OCI-LY1 (cell line): ENCODE results near the gene CHRD.

Experiments used
- H2AFZ ChIP-seq: fragments of 200-600 bp; sonication (generic), shearing (Covaris generic); 2 replicates; pipeline ENCODE4 v1.6.0; 2014; ENCODE audit warnings: antibody characterized with exemption, mild to moderate bottlenecking, low read length
- H3F3A ChIP-seq: fragments of 200-600 bp; sonication (generic), shearing (Covaris generic); 2 replicates; pipeline ENCODE4 v1.6.0; 2014; ENCODE audit warnings: mild to moderate bottlenecking, antibody characterized with exemption, low read length, moderate library complexity; ENCODE audit not compliant: insufficient read depth
- H3K27ac ChIP-seq: fragments of 200-600 bp; sonication (generic); 2 replicates; pipeline ENCODE4 v1.5.1; 2014; ENCODE audit warnings: low read length, mixed run types, mild to moderate bottlenecking, low read depth; ENCODE audit not compliant: poor library complexity, severe bottlenecking
- H3K27me3 ChIP-seq: fragments of 200-600 bp; sonication (generic); 2 replicates; pipeline ENCODE4 v1.6.0; 2014; ENCODE audit warnings: antibody characterized with exemption, mild to moderate bottlenecking, low read length, moderate library complexity; ENCODE audit not compliant: insufficient read depth
- H3K36me3 ChIP-seq: fragments of 200-600 bp; sonication (generic); 2 replicates; pipeline ENCODE4 v1.6.1; 2014; ENCODE audit warnings: mild to moderate bottlenecking, antibody characterized with exemption, low read length, moderate library complexity, mixed read lengths; ENCODE audit not compliant: insufficient read depth
- H3K4me1 ChIP-seq: fragments of 200-600 bp; sonication (generic); 2 replicates; pipeline ENCODE4 v1.5.1; 2014; ENCODE audit warnings: mild to moderate bottlenecking, low read length, moderate library complexity; ENCODE audit not compliant: insufficient read depth, severe bottlenecking
- H3K4me2 ChIP-seq: fragments of 200-600 bp; sonication (generic), shearing (Covaris generic); 2 replicates; pipeline ENCODE4 v1.6.1; 2014; ENCODE audit warnings: low read length
- H3K4me3 ChIP-seq: fragments of 200-600 bp; sonication (generic); 2 replicates; pipeline ENCODE4 v1.5.1; 2014; ENCODE audit warnings: low read length, low read depth, mild to moderate bottlenecking, mixed read lengths; ENCODE audit not compliant: poor library complexity, severe bottlenecking
- H3K79me2 ChIP-seq: fragments of 200-600 bp; shearing (Covaris generic); 2 replicates; pipeline ENCODE4 v1.6.1; 2016; ENCODE audit warnings: mixed run types, low read length, mixed read lengths; ENCODE audit not compliant: insufficient read depth
- H3K9ac ChIP-seq: fragments of 200-600 bp; sonication (generic), shearing (Covaris generic); 2 replicates; pipeline ENCODE4 v1.6.1; 2014; ENCODE audit warnings: mild to moderate bottlenecking, low read length, mixed read lengths
- H3K9me2 ChIP-seq: fragments of 200-600 bp; sonication (generic), shearing (Covaris generic); 2 replicates; pipeline ENCODE4 v1.6.1; 2014; ENCODE audit warnings: low read depth, mild to moderate bottlenecking, low read length, mixed read lengths
- H3K9me3 ChIP-seq: fragments of 200-600 bp; shearing (Covaris generic); 2 replicates; pipeline ENCODE4 v1.6.1; 2014; ENCODE audit warnings: low read length, mixed read lengths
- H4K20me1 ChIP-seq: fragments of 200-600 bp; sonication (generic), shearing (Covaris generic); 2 replicates; pipeline ENCODE4 v1.6.0; 2016; ENCODE audit warnings: mild to moderate bottlenecking, low read length; ENCODE audit not compliant: insufficient read depth
- EZH2 ChIP-seq: fragments of 200-600 bp; sonication (generic), shearing (Covaris generic); IDR thresholded peaks from 2 replicates; pipeline ENCODE4 v1.8.0; 2017; ENCODE audit warnings: borderline replicate concordance, mixed run types, mild to moderate bottlenecking, antibody characterized with exemption, low read length, moderate library complexity, mixed read lengths
- TF ChIP-seq, protein P1 (sequence below): fragments of 200-600 bp; sonication (generic), shearing (Covaris generic); IDR thresholded peaks from 2 replicates; pipeline ENCODE4 v1.5.1; 2017; ENCODE audit warnings: mild to moderate bottlenecking, antibody characterized with exemption, low read length, moderate library complexity, mixed read lengths

The CHRD gene

DNA sequence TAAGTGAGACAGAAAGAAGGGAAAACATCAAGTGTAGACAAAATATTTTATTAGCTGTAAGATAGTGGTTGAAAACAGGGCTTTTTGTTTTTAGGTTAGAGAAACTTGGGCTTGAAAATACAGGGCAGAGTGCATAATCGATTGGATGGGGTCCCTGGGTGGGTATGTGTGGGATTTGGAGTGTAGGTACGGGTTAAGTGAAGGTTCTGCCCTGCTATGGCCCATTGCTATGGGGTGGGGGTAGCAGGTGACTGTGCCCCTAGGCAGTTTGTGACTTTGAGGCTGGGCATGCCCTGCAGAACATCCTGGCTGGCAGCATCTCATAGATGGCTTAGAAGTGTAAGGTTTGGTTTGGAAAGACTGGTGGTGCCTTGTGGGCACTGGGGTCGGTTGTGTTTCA is 46.2 kb upstream of the CHRD start:
- no peaks in the 10 kb centered on the region for H3K9me2 ChIP-seq
- no peaks in the 10 kb centered on the region for H3K9me3 ChIP-seq
- H3K4me3 ChIP-seq: no peak overlapping the region
- H3K79me2 ChIP-seq: no peaks in the 10 kb centered on the region
- peaks cover 66% of the 10 kb centered on the region for H3K36me3 ChIP-seq
- H4K20me1 ChIP-seq: no peaks in the 10 kb centered on the region
- peaks cover 16% of the 10 kb centered on the region for H3K4me1 ChIP-seq
- H3F3A ChIP-seq: peaks cover 19% of the 10 kb centered on the region; the same call in 1 of the 2 replicates
- TF ChIP-seq, protein P1, sequence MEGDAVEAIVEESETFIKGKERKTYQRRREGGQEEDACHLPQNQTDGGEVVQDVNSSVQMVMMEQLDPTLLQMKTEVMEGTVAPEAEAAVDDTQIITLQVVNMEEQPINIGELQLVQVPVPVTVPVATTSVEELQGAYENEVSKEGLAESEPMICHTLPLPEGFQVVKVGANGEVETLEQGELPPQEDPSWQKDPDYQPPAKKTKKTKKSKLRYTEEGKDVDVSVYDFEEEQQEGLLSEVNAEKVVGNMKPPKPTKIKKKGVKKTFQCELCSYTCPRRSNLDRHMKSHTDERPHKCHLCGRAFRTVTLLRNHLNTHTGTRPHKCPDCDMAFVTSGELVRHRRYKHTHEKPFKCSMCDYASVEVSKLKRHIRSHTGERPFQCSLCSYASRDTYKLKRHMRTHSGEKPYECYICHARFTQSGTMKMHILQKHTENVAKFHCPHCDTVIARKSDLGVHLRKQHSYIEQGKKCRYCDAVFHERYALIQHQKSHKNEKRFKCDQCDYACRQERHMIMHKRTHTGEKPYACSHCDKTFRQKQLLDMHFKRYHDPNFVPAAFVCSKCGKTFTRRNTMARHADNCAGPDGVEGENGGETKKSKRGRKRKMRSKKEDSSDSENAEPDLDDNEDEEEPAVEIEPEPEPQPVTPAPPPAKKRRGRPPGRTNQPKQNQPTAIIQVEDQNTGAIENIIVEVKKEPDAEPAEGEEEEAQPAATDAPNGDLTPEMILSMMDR: no peak
- TF ChIP-seq EZH2: no peak
- no peaks in the 10 kb centered on the region for H3K27me3 ChIP-seq
- no peak overlapping the region for H3K4me2 ChIP-seq
- no peak overlapping the region for H2AFZ ChIP-seq
- no peak overlapping the region for H3K27ac ChIP-seq
- no peak overlapping the region for H3K9ac ChIP-seq

DNA sequence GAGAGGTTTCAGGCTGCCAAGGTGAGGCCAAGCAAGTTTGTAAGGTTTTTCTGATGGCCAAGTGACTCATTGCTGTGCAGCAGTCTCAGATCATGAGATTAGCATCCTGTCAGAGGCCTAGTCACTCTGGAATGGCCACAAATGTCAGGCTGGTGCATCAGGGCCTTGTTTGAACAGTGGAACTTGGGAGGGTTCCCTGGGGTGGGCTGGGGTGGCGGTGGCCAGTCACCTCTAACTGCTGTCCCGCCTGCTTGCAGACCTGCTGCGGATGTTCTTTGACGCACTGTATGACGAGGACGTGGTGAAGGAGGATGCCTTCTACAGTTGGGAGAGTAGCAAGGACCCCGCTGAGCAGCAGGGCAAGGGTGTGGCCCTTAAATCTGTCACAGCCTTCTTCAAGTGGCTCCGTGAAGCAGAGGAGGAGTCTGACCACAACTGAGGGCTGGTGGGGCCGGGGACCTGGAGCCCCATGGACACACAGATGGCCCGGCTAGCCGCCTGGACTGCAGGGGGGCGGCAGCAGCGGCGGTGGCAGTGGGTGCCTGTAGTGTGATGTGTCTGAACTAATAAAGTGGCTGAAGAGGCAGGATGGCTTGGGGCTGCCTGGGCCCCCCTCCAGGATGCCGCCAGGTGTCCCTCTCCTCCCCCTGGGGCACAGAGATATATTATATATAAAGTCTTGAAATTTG is 45.2 kb upstream of the CHRD start:
- no peaks in the 10 kb centered on the region for H3K9me2 ChIP-seq
- TF ChIP-seq, protein P1: no peak
- no peak for TF ChIP-seq EZH2
- H3K4me3 ChIP-seq: no peak overlapping the region
- peaks cover 57% of the 10 kb centered on the region for H3K36me3 ChIP-seq
- peaks cover 19% of the 10 kb centered on the region; the same call in 1 of the 2 replicates for H3F3A ChIP-seq
- H3K79me2 ChIP-seq: no peaks in the 10 kb centered on the region
- H4K20me1 ChIP-seq: no peaks in the 10 kb centered on the region
- no peak overlapping the region for H2AFZ ChIP-seq
- H3K27me3 ChIP-seq: no peaks in the 10 kb centered on the region
- H3K4me1 ChIP-seq: peaks cover 16% of the 10 kb centered on the region
- peak overlapping the region; percentile 57 for H3K27ac ChIP-seq
- H3K4me2 ChIP-seq: no peak overlapping the region
- H3K9me3 ChIP-seq: no peaks in the 10 kb centered on the region
- no peak overlapping the region for H3K9ac ChIP-seq

DNA sequence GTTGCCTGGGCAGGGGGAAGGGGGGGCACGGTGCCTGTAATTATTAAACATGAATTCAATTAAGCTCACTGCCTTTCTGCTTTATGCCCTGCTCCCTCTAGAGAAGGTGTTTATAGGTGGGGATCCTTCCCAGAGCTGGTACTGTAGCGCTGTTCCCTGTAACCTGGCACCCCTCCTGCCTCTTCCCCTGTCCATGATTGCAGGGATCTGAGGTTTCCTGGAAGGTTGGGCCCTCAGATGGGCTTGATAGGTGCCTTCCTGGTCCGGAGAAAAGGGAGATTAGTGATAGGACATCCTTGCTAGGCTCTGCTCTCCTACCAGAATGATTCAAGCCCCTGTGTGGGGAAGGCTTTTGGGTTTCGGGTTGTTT is 44.6 kb upstream of the CHRD start:
- no peak overlapping the region for H2AFZ ChIP-seq
- H3K4me1 ChIP-seq: peaks cover 16% of the 10 kb centered on the region
- H3K27me3 ChIP-seq: no peaks in the 10 kb centered on the region
- H3K4me3 ChIP-seq: peak overlapping the region; percentile 66
- H3K9me2 ChIP-seq: no peaks in the 10 kb centered on the region
- H3K27ac ChIP-seq: peak overlapping the region; percentile 57
- TF ChIP-seq EZH2: no peak
- TF ChIP-seq, protein P1: no peak
- peaks cover 19% of the 10 kb centered on the region; the same call in 1 of the 2 replicates for H3F3A ChIP-seq
- H4K20me1 ChIP-seq: no peaks in the 10 kb centered on the region
- peak overlapping the region; percentile 72 for H3K4me2 ChIP-seq
- peak overlapping the region; percentile 17; the same call in 1 of the 2 replicates for H3K9ac ChIP-seq
- no peaks in the 10 kb centered on the region for H3K79me2 ChIP-seq
- H3K9me3 ChIP-seq: no peaks in the 10 kb centered on the region
- H3K36me3 ChIP-seq: peaks cover 50% of the 10 kb centered on the region
